Neural progenitor cell (in vitro differentiated cells): ENCODE results near the gene PAQR4. TPM values are rescaled to one million over a fixed set of nuclear protein-coding genes. Genes with fewer than 3 reads are reported as not detected.
A peak's percentile ranks its signal among the peaks of the same experiment; 100 is the strongest.
"Not testable (repeated sequence)": the region's sequence is repeated elsewhere in the genome, so short reads cannot be mapped to it uniquely, and the experiment has no call there.

Experiments used
- DNase-seq: peaks from one replicate; pipeline ENCODE4 v3.0.0-alpha.2; 2016; ENCODE audit warnings: low spot score
- H2AFZ ChIP-seq: fragments of 200-600 bp; sonication (generic); replicated peaks from 2 replicates; pipeline ENCODE4 v1.6.1; 2016; ENCODE audit warnings: antibody characterized with exemption
- H3F3A ChIP-seq: fragments of 200-600 bp; sonication (generic); 2 replicates; pipeline ENCODE4 v1.6.1; 2016; ENCODE audit warnings: antibody characterized with exemption, low read depth
- H3K27ac ChIP-seq: fragments of 200-600 bp; sonication (generic); 2 replicates; pipeline ENCODE4 v1.5.1; 2016; ENCODE audit warnings: mild to moderate bottlenecking
- H3K27me3 ChIP-seq: fragments of 200-600 bp; sonication (generic); 2 replicates; pipeline ENCODE4 v1.6.1; 2016; ENCODE audit warnings: mild to moderate bottlenecking, moderate library complexity
- H3K36me3 ChIP-seq: fragments of 200-600 bp; sonication (generic); 2 replicates; pipeline ENCODE4 v1.5.1; 2016
- H3K4me1 ChIP-seq: fragments of 200-600 bp; sonication (generic); 2 replicates; pipeline ENCODE4 v1.6.1; 2016; ENCODE audit warnings: mixed run types
- H3K4me2 ChIP-seq: fragments of 200-600 bp; sonication (generic); 2 replicates; pipeline ENCODE4 v1.6.1; 2016
- H3K4me3 ChIP-seq: fragments of 200-600 bp; sonication (generic); 2 replicates; pipeline ENCODE4 v1.5.1; 2016
- H3K79me2 ChIP-seq: fragments of 200-600 bp; sonication (generic); 2 replicates; pipeline ENCODE4 v1.6.1; 2016; ENCODE audit warnings: low read depth
- H3K9ac ChIP-seq: fragments of 200-600 bp; sonication (generic); 2 replicates; pipeline ENCODE4 v1.6.1; 2016
- H3K9me3 ChIP-seq: fragments of 200-600 bp; sonication (generic); 2 replicates; pipeline ENCODE4 v1.5.1; 2016; ENCODE audit warnings: low read depth
- H4K20me1 ChIP-seq: fragments of 200-600 bp; sonication (generic); 2 replicates; pipeline ENCODE4 v1.6.1; 2016; ENCODE audit warnings: low read depth
- H3K27ac Mint-ChIP-seq: 3 replicates; pipeline ENCODE4 v1.8.0; 2021; ENCODE audit warnings: mixed read lengths
- H3K27me3 Mint-ChIP-seq: 2 replicates; pipeline ENCODE4 v1.8.0; 2022; ENCODE audit warnings: low read depth, mild to moderate bottlenecking, inconsistent platforms, moderate library complexity, mixed read lengths; ENCODE audit not compliant: insufficient read depth
- H3K36me3 Mint-ChIP-seq: 3 replicates; pipeline ENCODE4 v1.8.0; 2021; ENCODE audit warnings: mixed read lengths
- H3K4me1 Mint-ChIP-seq: 3 replicates; pipeline ENCODE4 v1.8.0; 2021; ENCODE audit warnings: mixed read lengths
- H3K4me3 Mint-ChIP-seq: 3 replicates; pipeline ENCODE4 v1.8.0; 2021; ENCODE audit warnings: mild to moderate bottlenecking, moderate library complexity, mixed read lengths
- H3K9me3 Mint-ChIP-seq: 3 replicates; pipeline ENCODE4 v1.8.0; 2020; ENCODE audit warnings: mixed read lengths
- CTCF ChIP-seq: fragments of 200-600 bp; sonication (generic); IDR thresholded peaks from 2 replicates; pipeline ENCODE4 v1.5.1; 2017; ENCODE audit warnings: antibody characterized with exemption, mild to moderate bottlenecking
- EZH2 ChIP-seq: fragments of 200-600 bp; sonication (generic); IDR thresholded peaks from 2 replicates; pipeline ENCODE4 v1.6.1; 2017; ENCODE audit warnings: antibody characterized with exemption, mild to moderate bottlenecking, moderate library complexity
- EZH2phosphoT487 ChIP-seq: fragments of 200-600 bp; sonication (generic); IDR thresholded peaks from 2 replicates; pipeline ENCODE4 v1.6.1; 2017; ENCODE audit warnings: antibody characterized with exemption
- total RNA-seq: library from RNA; depleted of rRNA; stranded (reverse); fragments of >200 nt; gene quantifications from 2 replicates; pipeline ENCODE4 v1.2.3, GENCODE V29; 2015; ENCODE audit warnings: low replicate concordance

Gene PAQR4
- total RNA-seq, 1 donor from 2014 or later = 3.3 TPM

GRCh38 chr16:2927010-2927646 is 42.0 kb upstream of the PAQR4 start:
- Histone ChIP-seq H3K4me1 (peaks cover 19% of the 10 kb centered on the region), H3K36me3 (no peaks in the 10 kb centered on the region), H3K4me2 (no peak overlapping the region), H3F3A (peaks cover 21% of the 10 kb centered on the region), H3K9me3 (no peaks in the 10 kb centered on the region), H3K79me2 (no peaks in the 10 kb centered on the region), H3K27me3 (peaks cover 10% of the 10 kb centered on the region), H2AFZ (no peak overlapping the region), H3K4me3 (no peak overlapping the region), H3K27ac (no peak overlapping the region), H4K20me1 (no peaks in the 10 kb centered on the region), H3K9ac (no peak overlapping the region)
- peak; percentile 94 for DNase-seq
- peaks cover 2% of the 10 kb centered on the region for H3K27me3 Mint-ChIP-seq
- H3K27ac Mint-ChIP-seq = no peak overlapping the region
- H3K9me3 Mint-ChIP-seq = no peaks in the 10 kb centered on the region
- peak; percentile 96 for TF ChIP-seq CTCF
- TF ChIP-seq EZH2phosphoT487 = no peak
- no peak for TF ChIP-seq EZH2
- H3K4me3 Mint-ChIP-seq = no peak overlapping the region
- H3K36me3 Mint-ChIP-seq = peaks cover 2% of the 10 kb centered on the region
- H3K4me1 Mint-ChIP-seq = peaks cover 23% of the 10 kb centered on the region

GRCh38 chr16:2928151-2928550 is 41.0 kb upstream of the PAQR4 start:
- H3K27me3 Mint-ChIP-seq, H3K79me2 ChIP-seq, H3K27me3 ChIP-seq, H3K9me3 ChIP-seq, H3K36me3 ChIP-seq, H4K20me1 ChIP-seq, H3K27ac ChIP-seq, H3K36me3 Mint-ChIP-seq, H2AFZ ChIP-seq, H3K9ac ChIP-seq, H3K4me3 Mint-ChIP-seq, H3K4me3 ChIP-seq, H3K9me3 Mint-ChIP-seq, H3K27ac Mint-ChIP-seq, DNase-seq: not testable (repeated sequence)
- H3K4me1 Mint-ChIP-seq = peaks cover 23% of the 10 kb centered on the region
- H3K4me1 ChIP-seq = peaks cover 19% of the 10 kb centered on the region
- H3K4me2 ChIP-seq = peak overlapping the region; percentile 35
- H3F3A ChIP-seq = peaks cover 21% of the 10 kb centered on the region

DNA sequence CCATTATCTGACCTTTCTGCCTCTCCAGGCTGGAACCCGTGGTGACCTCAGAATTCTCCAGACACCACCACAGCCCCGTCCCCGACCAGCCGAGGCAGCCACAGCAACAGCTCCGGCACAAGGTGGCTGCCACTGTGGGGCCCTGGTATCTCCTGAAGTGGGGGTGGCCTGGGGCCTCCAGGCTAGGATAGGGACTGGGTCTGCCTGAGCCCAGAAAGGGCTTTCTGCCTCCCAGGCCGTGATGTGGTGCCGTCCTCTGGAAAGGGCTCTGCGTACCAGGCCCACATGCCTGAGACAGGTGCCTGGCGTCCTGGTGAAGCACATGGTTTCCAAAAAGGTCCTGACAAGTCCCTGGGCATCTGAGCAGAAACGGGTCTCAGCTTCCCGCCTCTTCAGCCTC is 40.4 kb upstream of the PAQR4 start:
- no peaks in the 10 kb centered on the region for H3K9me3 ChIP-seq
- peaks cover 19% of the 10 kb centered on the region for H3K4me1 ChIP-seq
- Mint-ChIP-seq H3K9me3 (no peaks in the 10 kb centered on the region), H3K27ac (no peak overlapping the region), H3K4me3 (no peak overlapping the region), H3K27me3 (peaks cover 2% of the 10 kb centered on the region), H3K4me1 (peaks cover 23% of the 10 kb centered on the region), H3K36me3 (peaks cover 2% of the 10 kb centered on the region)
- H3F3A ChIP-seq = peaks cover 21% of the 10 kb centered on the region
- H3K79me2 ChIP-seq = no peaks in the 10 kb centered on the region
- TF ChIP-seq EZH2phosphoT487 (no peak), CTCF (no peak), EZH2 (no peak)
- H3K36me3 ChIP-seq = no peaks in the 10 kb centered on the region
- H3K27ac ChIP-seq = no peak overlapping the region
- no peak overlapping the region for H3K4me3 ChIP-seq
- peaks cover 10% of the 10 kb centered on the region for H3K27me3 ChIP-seq
- no peak overlapping the region for H3K9ac ChIP-seq
- H2AFZ ChIP-seq = no peak overlapping the region
- no peak overlapping the region for H3K4me2 ChIP-seq
- H4K20me1 ChIP-seq = no peaks in the 10 kb centered on the region
- no peak for DNase-seq

GRCh38 chr16:2929693-2930092 is 39.5 kb upstream of the PAQR4 start:
- no peak overlapping the region for H3K9ac ChIP-seq
- Mint-ChIP-seq H3K27ac (no peak overlapping the region), H3K36me3 (peaks cover 7% of the 10 kb centered on the region), H3K4me1 (peaks cover 23% of the 10 kb centered on the region), H3K9me3 (no peaks in the 10 kb centered on the region), H3K4me3 (no peak overlapping the region), H3K27me3 (peaks cover 3% of the 10 kb centered on the region)
- H3K4me1 ChIP-seq = peaks cover 19% of the 10 kb centered on the region
- no peaks in the 10 kb centered on the region for H3K36me3 ChIP-seq
- H3K9me3 ChIP-seq = no peaks in the 10 kb centered on the region
- TF ChIP-seq CTCF (no peak), EZH2phosphoT487 (no peak), EZH2 (no peak)
- peaks cover 19% of the 10 kb centered on the region for H3F3A ChIP-seq
- no peaks in the 10 kb centered on the region for H3K79me2 ChIP-seq
- H4K20me1 ChIP-seq = no peaks in the 10 kb centered on the region
- no peak overlapping the region for H2AFZ ChIP-seq
- no peak for DNase-seq
- H3K27me3 ChIP-seq = peaks cover 10% of the 10 kb centered on the region
- no peak overlapping the region for H3K4me2 ChIP-seq
- H3K27ac ChIP-seq = no peak overlapping the region
- no peak overlapping the region for H3K4me3 ChIP-seq
